Measurements from ENCODE around the gene WNT2B.

The WNT2B gene

DNA sequence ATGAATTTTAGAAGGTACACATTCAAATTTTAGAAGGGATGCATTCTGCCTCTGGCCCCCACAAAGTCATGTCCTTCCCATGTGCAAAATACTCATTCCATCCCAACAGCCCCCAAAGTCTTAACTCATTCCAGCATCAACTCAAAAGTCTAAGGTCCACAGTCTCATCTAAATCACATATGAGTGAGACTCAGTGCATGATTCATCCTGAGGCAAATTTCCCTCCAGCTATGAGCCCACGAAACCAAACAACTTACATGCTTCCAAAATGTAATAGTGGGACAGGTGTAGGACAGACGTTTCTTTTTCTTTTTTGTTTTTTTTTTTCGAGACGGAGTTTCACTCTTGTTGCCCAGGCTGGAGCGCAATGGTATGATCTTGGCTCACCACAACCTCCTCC is 12.5 kb upstream of the WNT2B start:
- ATAC-seq, result no peak
- TF ChIP-seq, protein P1, sequence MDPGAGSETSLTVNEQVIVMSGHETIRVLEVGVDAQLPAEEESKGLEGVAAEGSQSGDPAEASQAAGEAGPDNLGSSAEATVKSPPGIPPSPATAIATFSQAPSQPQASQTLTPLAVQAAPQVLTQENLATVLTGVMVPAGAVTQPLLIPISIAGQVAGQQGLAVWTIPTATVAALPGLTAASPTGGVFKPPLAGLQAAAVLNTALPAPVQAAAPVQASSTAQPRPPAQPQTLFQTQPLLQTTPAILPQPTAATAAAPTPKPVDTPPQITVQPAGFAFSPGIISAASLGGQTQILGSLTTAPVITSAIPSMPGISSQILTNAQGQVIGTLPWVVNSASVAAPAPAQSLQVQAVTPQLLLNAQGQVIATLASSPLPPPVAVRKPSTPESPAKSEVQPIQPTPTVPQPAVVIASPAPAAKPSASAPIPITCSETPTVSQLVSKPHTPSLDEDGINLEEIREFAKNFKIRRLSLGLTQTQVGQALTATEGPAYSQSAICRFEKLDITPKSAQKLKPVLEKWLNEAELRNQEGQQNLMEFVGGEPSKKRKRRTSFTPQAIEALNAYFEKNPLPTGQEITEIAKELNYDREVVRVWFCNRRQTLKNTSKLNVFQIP (CRISPR knock-in tag; IDR thresholded peaks at IDR 0.05; ENCODE audit: borderline replicate concordance, low read depth), result no peak
- no peak for TF ChIP-seq ISL1 (CRISPR knock-in tag; IDR thresholded peaks at IDR 0.05)
- no peak for TF ChIP-seq ZFP30 (CRISPR knock-in tag; IDR thresholded peaks at IDR 0.05)
- TF ChIP-seq PPARA (CRISPR knock-in tag; IDR thresholded peaks at IDR 0.05; ENCODE audit: borderline replicate concordance), result no peak
- TF ChIP-seq, protein P2, sequence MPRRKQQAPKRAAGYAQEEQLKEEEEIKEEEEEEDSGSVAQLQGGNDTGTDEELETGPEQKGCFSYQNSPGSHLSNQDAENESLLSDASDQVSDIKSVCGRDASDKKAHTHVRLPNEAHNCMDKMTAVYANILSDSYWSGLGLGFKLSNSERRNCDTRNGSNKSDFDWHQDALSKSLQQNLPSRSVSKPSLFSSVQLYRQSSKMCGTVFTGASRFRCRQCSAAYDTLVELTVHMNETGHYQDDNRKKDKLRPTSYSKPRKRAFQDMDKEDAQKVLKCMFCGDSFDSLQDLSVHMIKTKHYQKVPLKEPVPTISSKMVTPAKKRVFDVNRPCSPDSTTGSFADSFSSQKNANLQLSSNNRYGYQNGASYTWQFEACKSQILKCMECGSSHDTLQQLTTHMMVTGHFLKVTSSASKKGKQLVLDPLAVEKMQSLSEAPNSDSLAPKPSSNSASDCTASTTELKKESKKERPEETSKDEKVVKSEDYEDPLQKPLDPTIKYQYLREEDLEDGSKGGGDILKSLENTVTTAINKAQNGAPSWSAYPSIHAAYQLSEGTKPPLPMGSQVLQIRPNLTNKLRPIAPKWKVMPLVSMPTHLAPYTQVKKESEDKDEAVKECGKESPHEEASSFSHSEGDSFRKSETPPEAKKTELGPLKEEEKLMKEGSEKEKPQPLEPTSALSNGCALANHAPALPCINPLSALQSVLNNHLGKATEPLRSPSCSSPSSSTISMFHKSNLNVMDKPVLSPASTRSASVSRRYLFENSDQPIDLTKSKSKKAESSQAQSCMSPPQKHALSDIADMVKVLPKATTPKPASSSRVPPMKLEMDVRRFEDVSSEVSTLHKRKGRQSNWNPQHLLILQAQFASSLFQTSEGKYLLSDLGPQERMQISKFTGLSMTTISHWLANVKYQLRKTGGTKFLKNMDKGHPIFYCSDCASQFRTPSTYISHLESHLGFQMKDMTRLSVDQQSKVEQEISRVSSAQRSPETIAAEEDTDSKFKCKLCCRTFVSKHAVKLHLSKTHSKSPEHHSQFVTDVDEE (CRISPR knock-in tag; IDR thresholded peaks at IDR 0.05), result no peak
- no peak for TF ChIP-seq CSRNP3 (CRISPR knock-in tag; IDR thresholded peaks at IDR 0.05)

GRCh38 chr1:112501810-112502641 is 6.7 kb upstream of the WNT2B start:
- TF ChIP-seq ZFP3 (CRISPR knock-in tag; IDR thresholded peaks at IDR 0.05) (0 out of 2 replicates have a peak, but pooled peaks have one; percentile 8), ISL1 (CRISPR knock-in tag; IDR thresholded peaks at IDR 0.05) (no peak), TOX (CRISPR knock-in tag; IDR thresholded peaks at IDR 0.05; ENCODE audit: borderline replicate concordance) (no peak), ESRRG (CRISPR knock-in tag; IDR thresholded peaks at IDR 0.05) (no peak)
- TF ChIP-seq, protein P1 (CRISPR knock-in tag; IDR thresholded peaks at IDR 0.05; ENCODE audit: borderline replicate concordance, low read depth), result no peak
- peak; percentile 93 for ATAC-seq

GRCh38 chr1:112502826-112503225 is 5.9 kb upstream of the WNT2B start:
- TF ChIP-seq BACH2 (CRISPR knock-in tag; IDR thresholded peaks at IDR 0.05; ENCODE audit: borderline replicate concordance), result no peak
- ATAC-seq, result peak; percentile 10; the same call in 1 of the 3 replicates

DNA sequence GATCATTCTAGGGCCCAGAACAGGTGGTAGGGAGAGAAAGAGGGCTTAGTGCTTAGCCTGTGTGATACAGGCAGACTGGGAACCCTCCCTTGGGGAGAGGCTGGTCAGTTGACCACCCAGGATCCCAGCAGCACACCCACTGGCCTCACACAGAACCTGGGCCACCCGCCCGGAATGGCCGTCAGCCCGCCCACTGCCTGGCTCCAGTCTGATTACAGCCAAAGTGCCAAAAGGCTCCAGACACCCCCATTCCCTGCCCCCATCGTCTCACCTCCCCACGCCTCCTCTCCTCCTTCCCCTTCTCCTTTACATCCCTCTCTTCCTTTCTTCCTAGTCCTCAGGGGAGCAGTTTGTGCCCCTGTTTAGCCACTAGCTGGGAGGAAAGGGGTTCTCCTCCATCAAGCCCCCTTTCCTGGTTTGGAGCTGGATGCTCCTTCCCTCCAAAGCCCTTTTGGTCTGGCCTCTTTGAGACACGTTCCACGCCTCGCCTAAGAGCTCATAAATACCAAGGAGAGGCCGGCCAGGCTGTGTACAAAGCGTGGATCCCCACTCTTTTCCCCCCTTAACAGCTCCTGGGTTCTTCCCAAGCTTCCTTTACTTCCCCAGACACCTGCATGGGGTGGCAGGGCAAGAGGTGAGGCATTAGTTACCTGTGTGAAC is 4.6 kb upstream of the WNT2B start:
- TF ChIP-seq GLIS3 (CRISPR knock-in tag; IDR thresholded peaks at IDR 0.05), result no peak
- ATAC-seq, result no peak

DNA sequence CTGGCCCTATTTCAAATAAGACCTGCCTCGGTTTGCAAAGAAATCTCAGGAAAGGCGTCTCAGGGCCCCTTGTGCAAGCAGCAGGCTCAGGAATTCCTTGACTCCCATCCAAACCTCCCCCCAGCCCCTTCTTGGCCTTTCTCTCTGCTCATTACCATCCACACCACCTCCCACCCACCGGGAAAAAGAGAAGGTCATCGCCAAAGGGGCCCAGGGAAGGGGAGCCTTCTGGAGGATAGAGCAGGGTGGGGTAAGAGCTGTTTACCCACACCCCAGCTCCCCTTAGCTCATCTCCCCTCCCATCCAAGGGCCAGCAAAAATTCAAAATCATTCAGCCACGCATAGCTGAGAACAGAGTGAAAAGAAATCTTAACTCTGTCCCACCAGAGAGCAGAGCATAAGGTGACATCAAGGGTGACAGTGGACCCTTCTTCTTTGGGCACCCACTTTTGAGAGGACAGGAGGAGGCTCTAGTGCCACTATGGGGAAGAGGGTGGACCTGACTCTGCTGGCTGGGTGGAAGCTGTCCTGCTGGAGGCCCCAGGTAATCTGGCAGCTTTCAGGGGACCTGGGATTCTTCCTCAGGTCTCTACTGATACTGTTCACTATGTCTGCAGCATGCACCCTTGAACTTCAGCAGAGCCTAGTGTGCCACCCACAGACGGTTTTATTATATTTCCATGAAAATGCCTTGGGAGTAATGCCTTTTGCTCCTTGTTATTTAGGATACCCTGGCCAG is 3.9 kb upstream of the WNT2B start:
- no peak for ATAC-seq
- no peak for TF ChIP-seq ZFP3 (CRISPR knock-in tag; IDR thresholded peaks at IDR 0.05)
- no peak for TF ChIP-seq PPARA (CRISPR knock-in tag; IDR thresholded peaks at IDR 0.05; ENCODE audit: borderline replicate concordance)
- no peak for TF ChIP-seq ISL1 (CRISPR knock-in tag; IDR thresholded peaks at IDR 0.05)
- TF ChIP-seq ZNF565 (CRISPR knock-in tag; conservative IDR thresholded peaks at IDR 0.05; ENCODE audit: low read depth), result no peak
- TF ChIP-seq SNAI2 (CRISPR knock-in tag; IDR thresholded peaks at IDR 0.05), result no peak
- no peak for TF ChIP-seq CSRNP3 (CRISPR knock-in tag; IDR thresholded peaks at IDR 0.05)
- no peak for TF ChIP-seq ARNTL (CRISPR knock-in tag; IDR thresholded peaks at IDR 0.05; ENCODE audit: borderline replicate concordance, low read depth)
- TF ChIP-seq RARB (CRISPR knock-in tag; IDR thresholded peaks at IDR 0.05), result no peak
- TF ChIP-seq, protein P2 (CRISPR knock-in tag; IDR thresholded peaks at IDR 0.05), result no peak
- TF ChIP-seq ZFP30 (CRISPR knock-in tag; IDR thresholded peaks at IDR 0.05), result no peak
- TF ChIP-seq BACH2 (CRISPR knock-in tag; IDR thresholded peaks at IDR 0.05; ENCODE audit: borderline replicate concordance), result no peak
- no peak for TF ChIP-seq TCF4 (CRISPR knock-in tag; IDR thresholded peaks at IDR 0.05; ENCODE audit: borderline replicate concordance)

All from SK-N-SH treated with all-trans-retinoic acid at 6 μM for 48 hours (cell line).